Measurements from ENCODE around the gene SCUBE1.

The SCUBE1 gene

DNA sequence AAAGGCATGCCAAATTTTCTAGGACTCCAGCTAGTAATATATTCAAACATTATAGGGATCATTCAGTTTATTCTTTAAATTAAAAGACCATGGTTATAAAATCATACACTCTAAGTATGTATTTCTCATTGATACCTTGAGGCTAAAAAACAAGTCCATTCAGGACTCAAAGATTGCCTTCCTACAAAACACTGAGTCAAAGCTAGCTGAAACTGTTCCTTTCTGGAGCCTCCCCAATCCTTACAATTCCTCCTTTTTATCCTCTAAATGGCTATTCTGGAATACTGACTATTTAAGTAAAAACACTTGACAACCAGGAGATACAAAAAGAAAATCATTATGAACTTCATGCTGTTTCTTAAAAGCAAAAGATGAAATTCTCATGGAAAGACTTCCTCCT, 151.3 kb downstream of the SCUBE1 start:
- no peak for DNase-seq

DNA sequence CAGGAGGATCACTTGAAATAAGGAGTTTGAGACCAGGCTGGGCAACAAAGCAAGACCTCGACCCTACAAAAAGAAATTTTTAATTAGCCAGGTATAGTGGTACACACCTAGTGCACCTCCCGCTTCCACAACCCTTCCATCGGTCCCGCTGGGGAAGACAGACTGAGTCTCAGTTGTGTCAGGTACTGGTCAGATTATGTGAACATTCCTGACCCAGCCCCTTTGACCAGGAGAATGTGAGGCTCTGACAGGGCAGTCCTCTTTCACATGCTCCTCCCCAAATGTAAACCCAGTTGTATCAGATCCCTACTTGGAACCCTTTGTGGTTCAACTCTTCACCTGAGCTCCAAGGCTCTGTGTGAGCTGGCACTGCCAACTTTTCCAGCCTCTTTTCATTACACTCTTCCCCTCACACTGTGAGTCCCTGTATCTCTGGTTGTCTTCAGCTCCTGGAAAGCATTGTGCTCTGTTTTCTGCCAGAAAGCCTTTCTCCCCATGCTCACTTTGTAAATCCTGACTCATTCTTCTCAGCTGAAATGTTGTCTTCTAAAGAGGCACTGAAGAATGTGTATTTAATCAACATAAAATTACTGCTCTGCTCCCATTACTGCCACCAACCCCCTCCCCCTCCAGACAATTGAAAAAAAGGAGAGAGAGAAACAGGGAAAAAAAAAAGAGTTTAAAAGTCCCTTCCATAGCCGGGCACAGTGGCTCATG, 154.2 kb downstream of the SCUBE1 start:
- DNase-seq, result no peak

DNA sequence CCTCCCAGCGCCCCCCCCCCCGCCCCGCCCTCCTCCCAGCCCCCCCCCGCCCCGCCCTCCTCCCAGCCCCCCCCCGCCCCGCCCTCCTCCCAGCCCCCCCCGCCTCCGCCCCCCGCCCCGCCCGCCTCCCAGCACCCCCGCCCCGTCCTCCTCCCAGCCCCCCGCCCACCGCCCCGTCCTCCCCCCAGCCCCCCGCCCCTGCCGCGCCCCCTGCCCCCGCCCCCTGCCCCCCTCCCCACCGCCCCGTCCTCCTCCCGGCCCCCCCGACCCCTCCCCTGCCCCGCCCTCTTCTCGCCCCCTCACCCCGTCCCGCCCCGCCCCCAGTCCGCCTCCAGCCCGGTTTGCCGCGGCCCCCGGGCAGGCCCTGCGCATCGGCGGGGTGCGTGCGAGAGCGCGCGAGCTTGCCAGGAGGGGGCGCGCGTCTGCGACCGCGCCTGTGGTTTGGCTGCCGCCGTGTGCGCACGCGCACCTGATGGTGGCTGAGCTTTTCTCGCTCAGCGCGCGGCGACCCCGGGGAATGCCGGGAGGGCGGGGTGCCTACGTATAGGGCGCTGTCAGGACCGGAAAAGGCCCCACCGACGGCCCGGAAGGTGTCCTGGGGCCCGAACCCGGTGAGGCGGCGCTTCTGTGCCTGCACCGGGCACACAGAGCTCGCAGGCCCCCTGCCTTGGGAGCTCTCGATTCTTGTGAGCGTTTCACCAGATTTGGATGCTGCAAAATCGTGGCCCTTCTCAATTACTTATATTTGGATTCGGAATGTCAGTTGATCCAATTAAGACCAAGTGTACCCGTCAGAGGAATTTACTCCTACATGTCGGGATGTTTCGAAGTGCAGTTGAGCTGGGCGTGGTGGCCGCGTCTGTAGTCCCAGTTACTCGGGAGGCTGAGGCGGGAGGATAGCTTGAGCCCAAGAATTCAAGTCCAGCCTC, 155.7 kb downstream of the SCUBE1 start:
- DNase-seq, result peak; percentile 96

DNA sequence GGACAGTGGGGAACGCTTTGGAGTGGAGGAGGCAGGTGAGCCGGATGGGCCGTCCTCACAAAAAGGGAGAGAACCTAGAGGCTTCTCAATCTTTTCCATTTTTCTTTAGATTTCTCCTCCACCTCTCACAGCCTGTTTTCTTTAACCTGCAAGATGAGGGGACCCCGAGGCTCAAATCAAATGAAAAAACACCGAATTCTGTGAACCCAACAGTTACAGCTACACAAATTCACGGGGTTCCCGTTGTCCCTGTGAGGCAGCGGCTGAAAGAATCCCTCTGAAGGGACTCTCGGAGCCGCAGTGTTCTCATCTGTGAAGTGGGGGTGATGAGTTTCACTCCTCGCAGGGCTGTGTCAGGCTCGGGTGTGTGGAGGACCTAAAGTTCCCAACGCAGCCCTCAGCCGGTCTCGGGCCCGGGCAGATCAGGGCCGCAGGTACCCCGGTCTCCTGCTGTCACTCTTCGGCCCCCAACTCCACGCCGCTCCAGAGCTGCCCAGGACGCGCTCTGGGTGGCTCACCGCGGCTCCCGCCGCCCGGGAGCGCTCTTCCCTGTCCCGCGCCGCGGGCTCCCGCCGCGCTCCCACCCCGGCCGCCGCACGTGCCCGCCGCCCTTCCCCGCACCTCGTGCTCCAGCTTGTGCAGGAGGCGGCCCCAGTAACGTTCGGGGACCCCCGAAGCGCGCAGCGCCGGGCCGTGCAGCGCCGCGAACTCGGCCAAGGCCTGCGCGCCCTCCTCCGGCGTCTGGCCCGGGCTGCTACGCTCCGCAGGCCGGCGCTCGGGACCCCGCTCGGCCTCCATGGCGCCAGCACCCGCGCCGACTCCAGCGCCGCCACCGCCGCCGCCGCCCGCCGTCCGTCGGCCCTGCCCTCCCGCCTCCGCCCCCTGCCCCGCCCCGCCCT, 156.7 kb downstream of the SCUBE1 start, which contains the start of gene TTLL12:
Gene TTLL12, minus strand, starts transcription at position 863 of the 899 bp plus-strand sequence. Its CDS starts 65 bp downstream, at position 798.
- peak; percentile 60 for DNase-seq

DNA sequence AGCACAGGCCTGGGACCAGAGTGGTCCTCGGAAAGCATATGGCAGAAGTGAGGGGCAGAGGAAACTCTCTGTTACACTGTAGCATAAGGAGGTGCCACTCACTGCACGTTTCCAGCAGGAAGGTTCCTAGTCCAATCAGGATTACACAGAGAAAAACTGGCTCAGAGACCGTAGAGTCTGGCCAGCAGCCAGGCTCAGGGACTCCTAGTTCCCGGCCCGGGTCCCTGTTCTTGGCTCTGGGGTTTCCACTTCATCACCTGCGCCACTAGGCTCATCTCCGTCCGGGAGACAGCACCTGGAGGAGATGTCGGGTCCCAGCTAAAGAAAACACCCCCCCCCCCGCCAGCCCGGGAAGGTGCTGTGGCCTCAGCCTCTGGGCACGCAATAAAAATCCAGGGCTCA, 157.3 kb downstream of the SCUBE1 start:
- DNase-seq, result no peak

DNA sequence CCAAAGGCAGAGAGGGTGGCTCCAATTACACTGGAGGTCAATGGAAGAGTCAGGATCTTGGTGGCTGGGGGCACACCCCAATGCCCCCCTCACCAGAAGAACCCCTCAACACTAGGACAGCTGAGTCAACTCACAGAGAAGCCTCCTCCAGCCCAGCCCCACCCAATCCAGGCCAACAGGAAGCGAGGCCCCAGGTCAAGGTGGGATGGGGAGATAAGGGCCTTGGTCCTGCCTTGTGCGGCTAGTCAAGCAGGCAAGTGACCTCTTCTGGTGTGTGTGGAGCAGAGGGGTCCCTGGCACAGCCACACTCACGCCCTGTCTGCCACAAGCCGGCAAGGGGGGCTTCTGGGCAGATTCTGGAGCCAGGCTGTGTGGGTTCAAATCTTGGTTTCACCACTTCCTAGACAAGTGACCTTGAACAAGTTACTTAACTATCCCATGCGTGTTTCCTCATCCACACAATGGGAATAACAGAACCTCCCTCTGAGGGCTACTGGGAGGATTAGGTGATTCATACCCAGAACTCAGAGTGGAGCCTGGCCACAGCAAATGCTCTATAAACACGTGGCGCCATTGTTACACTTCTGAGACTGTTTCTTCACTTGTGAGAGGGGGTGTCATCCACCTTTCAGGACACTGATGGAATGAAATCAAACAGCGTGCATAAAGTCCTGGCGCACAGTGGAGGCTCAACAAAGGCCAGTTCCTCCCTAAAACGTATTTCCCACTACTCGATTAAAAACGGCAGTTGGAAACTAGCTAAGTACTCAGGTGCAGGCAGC, 159.5 kb downstream of the SCUBE1 start:
- no peak for DNase-seq

DNA sequence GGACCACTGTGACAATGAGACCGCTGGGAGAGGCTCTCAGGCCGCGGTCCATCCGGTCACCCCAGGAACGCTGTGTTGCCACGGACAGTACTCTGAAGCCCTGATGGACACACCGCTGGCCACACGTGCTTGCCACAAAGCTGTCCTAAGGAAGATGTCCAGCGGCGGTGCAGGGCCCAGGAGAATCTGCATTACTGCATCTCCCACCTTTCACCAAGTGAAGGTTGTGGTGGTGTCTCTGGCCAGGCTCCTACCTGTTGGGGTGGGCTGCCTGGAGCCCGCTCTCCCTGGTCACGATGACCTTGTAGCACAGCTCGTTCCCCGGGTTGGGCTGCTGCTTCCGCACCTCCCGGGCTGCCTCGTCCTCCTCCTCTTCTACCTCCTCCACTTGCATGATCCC, 160.4 kb downstream of the SCUBE1 start:
- no peak for DNase-seq

DNA sequence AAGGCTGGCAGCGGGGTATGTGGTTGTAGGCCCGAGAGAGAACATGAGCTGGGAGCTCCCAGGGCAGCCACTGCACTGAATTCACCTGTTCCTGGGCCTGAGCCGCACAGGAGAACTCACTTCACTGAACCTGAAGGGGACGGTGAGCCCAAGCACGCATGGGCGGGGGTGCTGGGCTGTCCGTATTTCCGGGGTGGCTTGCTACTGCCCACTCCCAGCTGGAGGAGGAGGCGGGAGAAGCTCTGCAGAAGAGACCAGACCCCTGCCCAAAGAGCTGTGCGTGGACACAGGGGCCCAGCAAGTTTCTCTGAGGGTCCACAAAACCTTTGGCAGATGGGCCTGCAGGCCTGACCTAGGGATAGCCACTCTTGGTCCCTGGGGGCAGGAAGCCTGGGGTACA, 161.1 kb downstream of the SCUBE1 start:
- DNase-seq, result no peak

DNA sequence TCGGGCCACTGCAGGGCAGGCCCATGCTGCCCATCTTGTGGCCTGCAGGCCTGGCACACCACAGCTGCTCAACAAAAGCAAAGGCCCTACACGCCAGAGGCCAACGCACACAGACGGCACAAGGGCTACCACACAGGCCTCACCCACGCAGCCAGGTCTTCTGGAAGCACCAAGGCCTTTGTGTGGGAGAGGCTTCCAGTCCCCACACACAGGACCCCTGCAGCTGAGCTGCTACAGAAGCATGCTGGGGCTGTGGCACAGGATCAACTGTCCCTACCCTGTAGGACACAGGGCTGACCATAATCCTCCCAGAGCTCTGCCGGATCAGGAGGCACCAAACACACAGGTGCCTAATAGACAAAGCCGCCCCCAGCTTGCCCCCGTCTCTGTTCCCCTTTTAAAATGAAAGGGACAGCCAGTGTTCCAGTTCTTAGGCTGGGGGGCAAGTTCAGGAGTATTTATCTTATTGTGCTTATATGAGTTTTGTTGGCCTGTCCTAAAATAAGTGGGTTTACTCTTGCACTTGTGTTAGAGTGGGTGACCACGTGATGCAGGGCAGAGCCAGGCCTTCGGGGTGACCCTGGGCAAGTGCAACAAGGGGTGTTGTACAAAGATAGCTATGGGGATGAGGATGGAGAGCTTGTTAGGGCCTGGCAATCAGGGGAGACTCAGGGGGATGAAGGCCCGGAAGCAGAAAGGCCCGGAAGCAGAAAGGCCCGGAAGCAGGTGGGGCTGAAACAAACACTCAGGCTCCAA, 161.7 kb downstream of the SCUBE1 start:
- no peak for DNase-seq

DNA sequence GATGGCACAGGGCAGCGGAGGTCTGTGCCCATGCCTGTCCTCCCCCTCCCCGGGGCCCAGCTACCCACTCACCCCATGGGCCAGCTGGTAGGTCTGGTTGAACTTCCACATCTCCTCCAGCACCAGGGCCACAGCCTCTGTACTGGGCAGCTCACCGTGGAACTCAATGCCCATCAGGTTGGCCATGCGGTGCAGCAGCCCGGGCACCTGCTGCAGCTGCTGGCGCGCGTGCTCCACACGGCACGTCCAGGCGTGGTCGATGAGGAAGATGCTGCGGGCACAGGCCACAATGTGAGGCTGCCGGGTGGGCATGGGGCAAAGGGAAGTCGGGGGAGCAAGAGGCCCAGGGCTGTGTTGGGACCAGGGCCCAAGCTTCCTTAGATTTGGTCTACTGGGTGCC, 162.5 kb downstream of the SCUBE1 start:
- DNase-seq, result no peak

DNA sequence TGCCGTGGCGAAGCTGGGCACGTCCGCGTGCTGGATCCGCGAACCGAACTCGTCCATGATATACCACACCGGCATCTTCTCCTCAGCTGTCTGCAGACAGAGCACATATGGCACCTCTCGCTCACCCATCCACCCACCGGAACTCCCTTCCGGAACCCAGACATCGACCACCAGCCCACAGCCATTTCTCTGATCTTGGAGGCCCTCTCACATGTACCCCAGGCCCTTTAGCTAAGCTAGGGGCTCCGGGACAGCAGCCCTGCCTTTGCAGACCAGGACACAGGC, 163.3 kb downstream of the SCUBE1 start:
- DNase-seq, result no peak

DNA sequence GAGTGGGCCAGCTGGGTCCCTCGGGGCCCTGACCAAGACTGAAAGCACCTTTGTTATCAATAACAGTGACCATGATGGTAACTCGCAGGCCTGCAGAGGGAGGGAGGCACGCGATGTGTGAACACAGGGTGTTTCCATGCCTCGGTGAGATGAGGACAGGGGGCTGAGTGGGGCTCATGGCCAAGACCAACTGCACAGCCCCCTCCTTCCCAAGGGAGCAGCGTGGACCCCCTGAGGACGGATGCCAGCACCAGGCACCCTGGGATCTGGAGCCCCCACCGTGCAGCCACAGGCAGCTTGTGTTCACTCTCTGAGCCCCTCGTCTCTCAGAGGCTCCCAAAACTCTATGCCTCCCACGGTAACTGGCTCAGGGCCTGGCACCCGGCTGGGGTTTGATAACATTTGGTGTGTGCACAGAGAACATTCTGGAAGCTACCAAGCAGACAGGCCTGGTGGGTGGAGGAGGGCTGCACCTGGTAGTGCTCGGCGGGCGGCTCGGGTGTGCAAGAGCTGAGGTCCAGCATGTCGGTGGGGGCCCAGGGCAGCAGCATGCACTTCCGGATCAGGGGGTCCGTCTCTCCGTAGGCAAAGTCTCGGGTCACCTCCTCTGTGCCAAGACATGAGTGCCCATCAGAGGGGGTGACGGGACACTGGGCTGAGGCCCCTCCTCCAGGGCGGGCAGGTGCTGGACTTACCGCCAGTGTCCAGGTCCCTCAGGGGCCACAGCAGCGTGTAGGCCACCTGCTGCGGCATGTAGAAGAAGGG, 163.8 kb downstream of the SCUBE1 start:
- no peak for DNase-seq

DNA sequence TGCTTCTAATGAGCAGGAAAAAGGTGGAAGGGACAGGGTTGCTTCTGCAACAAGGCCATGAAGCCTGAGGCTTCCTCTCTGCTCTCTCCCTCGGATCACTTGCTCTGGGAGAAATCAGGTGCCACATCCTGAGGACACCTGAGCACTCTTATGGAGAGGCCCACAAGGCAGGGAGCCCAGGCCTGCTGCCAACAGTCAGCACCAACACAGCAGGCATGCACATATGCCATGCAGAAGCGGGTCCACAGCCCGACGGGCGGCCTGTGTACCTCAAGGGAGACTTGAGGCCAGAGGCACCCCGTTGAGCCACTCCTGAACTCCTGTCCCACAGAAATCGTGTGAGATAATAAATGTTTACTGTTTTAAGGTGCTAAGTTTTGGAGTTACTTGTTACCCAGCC, 165.7 kb downstream of the SCUBE1 start:
- no peak for DNase-seq

DNA sequence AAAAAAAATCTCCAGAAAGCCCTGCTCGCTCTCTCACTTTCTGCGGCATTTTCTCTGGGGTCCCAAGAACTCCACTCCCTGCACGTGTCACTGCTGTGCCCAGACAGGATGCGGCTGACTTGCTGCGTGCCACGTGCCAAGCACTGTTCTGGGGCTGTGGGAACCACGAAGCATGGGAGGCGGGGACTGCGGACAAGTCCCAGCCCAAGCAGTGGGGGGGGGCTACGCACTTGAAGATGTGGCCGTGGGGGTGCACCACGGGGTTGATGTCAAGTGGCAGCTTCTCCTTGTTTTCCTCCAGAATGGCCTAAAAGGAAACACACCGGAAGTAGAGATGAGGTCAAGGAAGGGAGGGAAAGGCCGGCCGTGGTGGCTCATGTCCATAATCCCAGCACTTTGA, 167.1 kb downstream of the SCUBE1 start:
- no peak for DNase-seq

DNA sequence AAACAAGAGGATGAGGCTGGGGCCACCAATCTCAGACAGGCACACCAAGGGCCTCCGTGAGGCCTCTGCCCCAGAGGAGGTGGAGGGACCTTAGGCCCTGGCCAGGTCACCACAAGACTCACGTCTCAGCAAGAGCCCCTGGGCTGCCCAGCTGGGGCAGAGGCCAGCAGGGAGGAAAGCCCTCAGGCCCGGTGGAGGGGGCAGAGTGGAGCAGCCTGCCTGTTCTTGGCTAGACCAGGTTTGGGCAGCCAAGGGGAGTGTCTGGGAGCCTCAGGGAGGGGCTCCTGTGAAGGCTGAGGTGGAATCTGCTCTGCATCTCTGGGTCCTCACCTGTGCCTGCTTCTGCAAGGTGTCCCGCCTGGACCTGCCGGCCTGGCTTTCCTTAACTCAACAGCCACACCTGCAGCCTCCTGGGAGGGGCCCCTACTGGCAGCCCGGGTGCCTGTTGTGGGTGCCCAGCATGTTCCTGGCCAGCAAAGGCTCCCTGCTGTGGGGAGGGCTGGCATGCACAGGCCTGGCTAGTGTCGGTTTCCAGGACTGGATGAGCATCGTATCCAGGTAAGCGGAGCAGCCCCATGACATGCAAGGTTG, 168.1 kb downstream of the SCUBE1 start:
- DNase-seq, result no peak

DNA sequence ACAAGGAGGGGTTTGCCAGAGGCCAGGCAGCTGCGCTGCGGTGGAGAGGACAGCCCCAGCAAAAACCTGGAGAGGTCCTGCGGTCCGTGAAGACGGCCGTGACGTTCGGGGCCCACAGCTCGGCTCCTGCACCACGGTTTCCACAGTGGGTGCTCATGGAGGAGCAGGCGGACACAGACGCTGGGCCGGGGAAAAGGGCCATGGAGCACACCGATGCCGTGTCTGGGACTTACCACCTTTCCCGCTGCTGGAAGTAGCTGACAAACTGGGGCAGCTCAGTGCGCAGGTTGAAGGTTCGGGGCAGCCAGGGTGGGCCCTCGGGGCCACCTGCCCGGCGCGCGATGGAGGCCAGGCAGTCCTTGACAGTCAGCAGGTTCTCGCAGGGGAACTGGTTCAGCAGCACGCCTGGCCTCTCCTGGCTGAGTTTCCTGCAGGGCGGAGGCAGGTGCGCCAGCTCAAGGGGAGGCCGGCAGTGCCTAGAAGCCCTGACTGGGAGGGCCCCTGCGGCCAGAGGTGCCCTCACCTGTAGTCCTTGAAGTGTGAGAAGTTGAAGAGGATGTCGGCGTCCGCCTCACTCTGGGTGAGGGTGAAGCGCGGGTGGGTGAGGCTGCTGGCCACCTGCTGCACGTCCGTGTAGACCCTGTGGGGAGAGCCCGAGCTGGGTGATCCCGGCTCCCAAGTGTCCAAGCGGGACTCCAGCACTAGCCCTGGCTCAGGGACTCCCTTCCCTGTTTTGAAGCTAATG, 169.0 kb downstream of the SCUBE1 start:
- no peak for DNase-seq

DNA sequence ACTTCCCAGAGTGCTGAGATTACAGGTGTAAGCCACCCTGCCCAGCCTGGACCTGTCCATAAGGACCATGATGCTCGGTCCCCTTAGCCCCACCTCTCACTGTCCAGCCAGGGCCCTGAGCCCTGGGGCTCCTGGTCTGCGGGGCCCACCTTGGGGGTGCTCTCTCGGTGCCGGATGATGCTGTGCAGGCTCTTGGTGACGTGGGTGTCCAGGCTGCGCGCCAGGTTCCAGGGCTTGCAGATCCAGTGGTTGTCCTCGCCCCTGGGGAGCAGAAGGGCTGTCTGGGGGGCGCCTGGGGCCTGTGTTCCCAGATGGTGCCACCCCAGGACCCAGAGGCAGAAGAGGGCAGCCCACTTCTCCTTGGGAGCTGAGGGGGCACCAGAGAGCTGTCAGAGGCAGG, 169.6 kb downstream of the SCUBE1 start:
- no peak for DNase-seq

DNA sequence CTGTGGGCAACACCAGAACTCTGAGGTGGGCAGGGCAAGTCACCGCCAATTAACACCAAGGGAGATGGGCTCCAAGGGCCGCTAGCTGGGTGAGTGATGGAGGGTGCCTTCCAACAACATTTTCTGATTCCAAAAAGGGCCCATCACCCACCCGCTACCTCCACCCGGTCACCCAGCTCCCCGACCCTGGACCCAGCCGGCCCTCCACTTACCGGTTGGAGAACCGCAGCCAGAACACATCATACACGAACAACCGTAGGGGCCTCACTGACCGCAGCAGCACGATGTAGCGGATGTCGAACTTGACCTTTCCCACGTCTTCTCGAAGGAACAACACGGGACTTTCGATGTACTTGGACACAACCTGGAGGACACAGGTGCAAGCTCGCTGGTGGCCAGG, 171.0 kb downstream of the SCUBE1 start:
- no peak for DNase-seq

DNA sequence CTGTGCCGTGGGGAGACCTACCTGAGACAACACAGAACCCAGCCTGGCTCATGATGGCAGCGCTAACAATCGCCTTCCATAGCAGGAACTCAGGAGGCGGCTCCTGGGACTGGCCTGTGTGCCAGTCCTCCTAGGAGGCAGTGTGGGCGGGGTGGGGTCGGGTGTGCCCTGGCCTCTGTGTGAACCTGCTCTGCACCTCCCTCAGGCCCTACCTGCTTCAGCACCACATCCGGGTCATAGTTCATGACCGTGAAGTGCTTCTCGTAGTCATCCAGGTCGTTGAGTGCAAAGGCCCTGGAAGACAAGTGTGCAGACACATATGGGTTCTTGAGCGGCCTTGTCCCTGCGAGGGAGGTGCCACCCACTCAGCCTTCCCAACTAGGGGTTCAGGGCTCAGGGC, 171.6 kb downstream of the SCUBE1 start:
- DNase-seq, result no peak

DNA sequence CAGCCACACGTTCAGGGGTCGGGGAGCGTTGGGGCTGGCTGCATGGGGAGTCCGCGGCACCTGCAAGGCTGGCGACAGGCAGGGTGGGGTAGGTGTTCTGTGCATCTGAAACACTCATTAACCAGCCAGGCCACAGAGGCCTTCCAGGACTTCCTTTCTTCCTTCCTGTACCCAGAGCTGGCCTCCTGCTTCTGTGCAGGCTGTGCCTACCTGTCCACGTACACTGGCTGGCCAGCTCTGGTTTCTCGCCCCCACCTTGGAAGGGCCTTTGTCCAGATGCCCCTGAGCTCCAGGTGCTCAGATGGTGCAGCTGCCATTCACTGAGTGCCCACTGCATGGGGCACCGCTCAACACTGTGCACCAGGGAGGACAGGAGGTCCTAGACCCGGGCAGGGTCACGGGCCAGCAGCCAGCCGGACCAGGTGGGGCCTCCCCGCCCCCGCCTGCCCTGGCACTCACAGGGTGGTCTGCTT, 172.1 kb downstream of the SCUBE1 start:
- no peak for DNase-seq

Measured in CD4-positive, alpha-beta T cell treated with Interleukin-17A for 1 hour (primary cell).